HepG2 (cell line): ENCODE data around the gene RPS14. TPM values are rescaled to one million over a fixed set of nuclear protein-coding genes. Genes with fewer than 3 reads are reported as not detected.

ENCODE experiments used
- ARID4A ChIP-seq: sonication (generic); formaldehyde crosslinking; IDR thresholded peaks from 2 replicates; pipeline ENCODE4 v1.5.0; 2020; ENCODE audit warnings: mild to moderate bottlenecking, missing genetic modification reagents, borderline replicate concordance
- CENPX ChIP-seq: sonication (generic); formaldehyde crosslinking; IDR thresholded peaks from 2 replicates; pipeline ENCODE4 v1.9.0; 2021; ENCODE audit warnings: mild to moderate bottlenecking, missing genetic modification reagents, moderate library complexity
- CREB1 ChIP-seq, 2 experiments: fragments of 450-650 bp in 1 of 2; IDR thresholded peaks; 2 replicates each; pipeline ENCODE4 v1.6.1; 2016 to 2017; ENCODE audit warnings: control low read depth in 1 of 2, mild to moderate bottlenecking in 1 of 2, missing compliant biosample characterization in 1 of 2, missing genetic modification characterization in 1 of 2
- HDAC1 ChIP-seq: sonication (generic); formaldehyde crosslinking; IDR thresholded peaks from 2 replicates; pipeline ENCODE4 v1.5.1; 2020; ENCODE audit warnings: mild to moderate bottlenecking, missing genetic modification reagents
- HNF4A ChIP-seq: sonication (generic); formaldehyde crosslinking; IDR thresholded peaks from 2 replicates; pipeline ENCODE4 v1.4.0; 2020; ENCODE audit warnings: missing genetic modification reagents
- MBD4 ChIP-seq: IDR thresholded peaks from 2 replicates; pipeline ENCODE4 v1.6.1; 2012; ENCODE audit warnings: low read length, inconsistent platforms, borderline replicate concordance
- ZBTB26 ChIP-seq: IDR thresholded peaks from 2 replicates; pipeline ENCODE4 v1.6.1; 2016; ENCODE audit warnings: missing compliant biosample characterization, missing genetic modification reagents, borderline replicate concordance
- ZNF558 ChIP-seq: sonication (generic); formaldehyde crosslinking; IDR thresholded peaks from 2 replicates; pipeline ENCODE4 v1.9.0; 2022; ENCODE audit warnings: mild to moderate bottlenecking, missing genetic modification reagents, borderline replicate concordance
- ZNF629 ChIP-seq: sonication (generic); formaldehyde crosslinking; conservative IDR thresholded peaks from 2 replicates; pipeline ENCODE4 v1.5.0; 2020; ENCODE audit warnings: missing genetic modification reagents
- ZNF704 ChIP-seq: sonication (generic); formaldehyde crosslinking; IDR thresholded peaks from 2 replicates; pipeline ENCODE4 v1.8.1; 2023; ENCODE audit warnings: mild to moderate bottlenecking, inconsistent platforms, moderate library complexity, missing genetic modification reagents, borderline replicate concordance
- ZSCAN29 ChIP-seq: sonication (generic); formaldehyde crosslinking; conservative IDR thresholded peaks from 2 replicates; pipeline ENCODE4 v1.4.0; 2020; ENCODE audit warnings: mild to moderate bottlenecking, missing genetic modification reagents
- ZUFSP ChIP-seq: sonication (generic); formaldehyde crosslinking; IDR thresholded peaks from 2 replicates; pipeline ENCODE4 v1.9.0; 2021; ENCODE audit warnings: missing genetic modification reagents, mild to moderate bottlenecking, borderline replicate concordance
- polyA plus RNA-seq, 8 experiments: library from polyadenylated mRNA; depleted of rRNA in 3 of 8; stranded (reverse) in 7 of 8; unstranded in 1 of 8; fragments of >200 nt; fragmentation: Illumina TruSeq in 4 of 8; extraction: Trizol in 4 of 8; gene quantifications; 2 replicates each; pipeline versions ENCODE4 v1.2.1 to v1.2.3, GENCODE V29; 2011 to 2016; ENCODE audit warnings: low read depth in 4 of 8, missing spikeins in 1 of 8, mixed read lengths in 1 of 8; ENCODE audit not compliant: insufficient read depth in 1 of 8
- total RNA-seq, 5 experiments: library from RNA; depleted of rRNA; stranded (reverse); fragments of >200 nt; fragmentation: Illumina TruSeq; extraction: Trizol; gene quantifications; 2 replicates each; pipeline ENCODE4 v1.2.3, GENCODE V29; 2016; ENCODE audit warnings: low read depth in 1 of 5
- TF ChIP-seq, protein P1 (sequence below): sonication (generic); formaldehyde crosslinking; IDR thresholded peaks from 2 replicates; pipeline ENCODE4 v1.5.1; 2020; ENCODE audit warnings: missing genetic modification reagents, mild to moderate bottlenecking, borderline replicate concordance
- TF ChIP-seq, protein P2 (sequence below): sonication (generic); formaldehyde crosslinking; IDR thresholded peaks from 2 replicates; pipeline ENCODE4 v1.4.0; 2020; ENCODE audit warnings: missing genetic modification reagents

The RPS14 gene
- total and polyA plus RNA-seq, 2 of the 13 experiments (the other 11 are each of a cell fraction or from before 2014, with no cell fraction given) = 2,116 to 3,295 TPM

DNA sequence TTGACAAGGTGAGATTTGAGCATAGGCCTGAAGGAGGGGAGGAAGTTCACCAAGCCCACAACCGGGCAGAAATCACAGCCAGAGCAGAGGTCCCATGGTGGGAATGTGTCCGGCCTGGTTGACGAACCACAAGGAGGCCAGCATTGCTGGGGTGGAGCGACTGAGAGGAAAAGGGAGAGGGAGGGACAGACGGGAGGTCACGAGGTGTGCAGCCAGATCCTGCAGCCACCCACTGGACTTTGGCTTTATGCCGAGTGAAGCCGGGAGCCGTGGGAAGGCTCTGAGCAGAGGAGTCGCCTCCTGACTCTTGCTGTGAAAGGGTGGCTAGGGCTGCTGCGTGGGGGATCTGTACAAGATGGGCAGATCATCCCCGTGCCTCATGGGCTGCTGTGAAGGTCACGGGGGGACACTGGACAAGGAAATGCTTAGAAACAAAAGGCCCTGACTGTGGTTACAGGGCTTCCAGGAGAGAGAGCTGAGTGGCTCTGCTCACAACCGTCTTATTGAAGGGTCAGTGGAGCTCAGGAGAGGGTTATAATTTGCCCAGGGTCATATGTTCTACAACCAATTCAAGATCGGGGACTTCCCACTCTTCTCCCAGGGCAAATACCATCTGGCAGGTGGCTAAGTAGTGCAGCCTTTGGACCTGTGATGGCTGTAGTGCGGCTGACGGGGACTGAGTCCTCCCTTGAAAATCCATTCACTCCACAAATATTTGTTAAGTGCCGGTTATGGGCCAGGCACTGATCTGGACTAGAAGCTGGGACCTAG lies 21.2 kb downstream of the RPS14 start (continued):
- no peak for TF ChIP-seq ZSCAN29 (CRISPR knock-in tag)
- no peak for TF ChIP-seq ZUFSP
- no peak for TF ChIP-seq CENPX (CRISPR knock-in tag)
- TF ChIP-seq ZNF558 = no peak
- TF ChIP-seq, protein P1, sequence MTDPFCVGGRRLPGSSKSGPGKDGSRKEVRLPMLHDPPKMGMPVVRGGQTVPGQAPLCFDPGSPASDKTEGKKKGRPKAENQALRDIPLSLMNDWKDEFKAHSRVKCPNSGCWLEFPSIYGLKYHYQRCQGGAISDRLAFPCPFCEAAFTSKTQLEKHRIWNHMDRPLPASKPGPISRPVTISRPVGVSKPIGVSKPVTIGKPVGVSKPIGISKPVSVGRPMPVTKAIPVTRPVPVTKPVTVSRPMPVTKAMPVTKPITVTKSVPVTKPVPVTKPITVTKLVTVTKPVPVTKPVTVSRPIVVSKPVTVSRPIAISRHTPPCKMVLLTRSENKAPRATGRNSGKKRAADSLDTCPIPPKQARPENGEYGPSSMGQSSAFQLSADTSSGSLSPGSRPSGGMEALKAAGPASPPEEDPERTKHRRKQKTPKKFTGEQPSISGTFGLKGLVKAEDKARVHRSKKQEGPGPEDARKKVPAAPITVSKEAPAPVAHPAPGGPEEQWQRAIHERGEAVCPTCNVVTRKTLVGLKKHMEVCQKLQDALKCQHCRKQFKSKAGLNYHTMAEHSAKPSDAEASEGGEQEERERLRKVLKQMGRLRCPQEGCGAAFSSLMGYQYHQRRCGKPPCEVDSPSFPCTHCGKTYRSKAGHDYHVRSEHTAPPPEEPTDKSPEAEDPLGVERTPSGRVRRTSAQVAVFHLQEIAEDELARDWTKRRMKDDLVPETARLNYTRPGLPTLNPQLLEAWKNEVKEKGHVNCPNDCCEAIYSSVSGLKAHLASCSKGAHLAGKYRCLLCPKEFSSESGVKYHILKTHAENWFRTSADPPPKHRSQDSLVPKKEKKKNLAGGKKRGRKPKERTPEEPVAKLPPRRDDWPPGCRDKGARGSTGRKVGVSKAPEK (CRISPR knock-in tag) = no peak
- TF ChIP-seq HNF4A (CRISPR knock-in tag) = peak; percentile 65
- TF ChIP-seq CREB1 (IDR thresholded peaks at IDR 0.05) = no peak; the same call in 1 of the 2 replicates
- peak; percentile 34; the same call in 1 of the 2 replicates for TF ChIP-seq CREB1 (CRISPR knock-in tag; IDR thresholded peaks at IDR 0.05)
- TF ChIP-seq HDAC1 (CRISPR knock-in tag) = no peak; the same call in 1 of the 2 replicates
- TF ChIP-seq, protein P2, sequence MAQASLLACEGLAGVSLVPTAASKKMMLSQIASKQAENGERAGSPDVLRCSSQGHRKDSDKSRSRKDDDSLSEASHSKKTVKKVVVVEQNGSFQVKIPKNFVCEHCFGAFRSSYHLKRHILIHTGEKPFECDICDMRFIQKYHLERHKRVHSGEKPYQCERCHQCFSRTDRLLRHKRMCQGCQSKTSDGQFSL (CRISPR knock-in tag) = no peak
- peak; percentile 66; the same call in 1 of the 2 replicates for TF ChIP-seq ARID4A
- no peak for TF ChIP-seq MBD4
- no peak for TF ChIP-seq ZNF629 (CRISPR knock-in tag)
- TF ChIP-seq ZBTB26 (CRISPR knock-in tag) = no peak
- TF ChIP-seq ZNF704 = no peak
